EL (cell line): Measurements from ENCODE around the gene ALG1.
"Not testable (repeated sequence)": the region's sequence is repeated elsewhere in the genome, so short reads cannot be mapped to it uniquely, and the experiment has no call there.

Experiments used
- DNase-seq: peaks from one replicate; pipeline ENCODE4 v3.0.0-alpha.2; 2016

Gene ALG1

DNA sequence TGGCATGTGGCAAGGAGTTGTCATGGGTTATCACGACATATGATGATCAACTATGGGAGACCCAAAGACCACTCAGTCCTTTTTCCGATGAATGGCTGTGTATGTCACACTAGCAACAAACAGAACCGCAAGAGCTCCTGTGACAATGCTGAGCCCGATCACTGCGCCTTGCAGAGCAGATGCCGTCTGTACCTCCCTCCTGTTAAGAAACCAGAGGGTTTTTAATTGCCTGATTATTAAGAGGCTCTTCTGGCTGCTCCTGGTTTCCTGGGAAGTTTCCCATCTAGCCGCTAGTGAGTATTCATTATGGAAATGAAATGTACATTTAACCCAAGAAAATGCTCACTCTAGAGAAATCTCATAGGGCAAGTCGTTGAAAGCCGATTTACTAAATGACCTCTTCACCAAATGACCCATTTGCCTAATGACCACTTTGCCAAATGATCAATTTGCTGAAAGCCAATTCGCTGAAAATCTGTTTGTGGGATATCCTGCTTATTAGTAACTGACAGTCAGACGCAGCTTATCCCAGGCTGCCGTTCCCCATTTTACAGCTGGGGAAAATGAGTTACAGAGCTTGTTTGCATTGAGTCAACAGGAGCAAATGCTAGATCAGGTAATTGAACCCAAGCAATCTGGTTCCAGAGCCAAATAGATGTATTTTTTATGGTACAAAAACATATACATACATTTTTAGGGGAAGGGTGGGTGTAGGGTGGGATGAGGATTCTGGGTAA is 31.8 kb downstream of the ALG1 start:
- DNase-seq = not testable (repeated sequence)

DNA sequence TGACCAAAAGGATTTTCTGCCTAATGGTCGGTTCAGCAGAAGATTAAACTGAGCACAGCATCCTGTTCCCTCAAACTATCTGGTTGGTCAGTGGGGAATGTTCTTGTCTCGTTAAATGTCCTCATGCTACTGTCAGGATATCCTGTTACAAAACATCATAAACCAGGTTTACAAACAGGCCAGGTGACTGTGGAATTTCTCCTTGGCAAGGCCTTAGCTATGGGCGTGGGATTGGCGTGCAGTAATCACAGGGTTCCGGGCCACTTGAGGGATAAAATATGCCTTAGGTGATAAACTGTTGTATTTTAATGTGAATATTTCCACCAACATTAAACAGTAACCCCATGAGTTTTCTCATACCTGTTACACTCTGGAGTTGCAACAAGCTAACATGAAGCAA is 33.4 kb downstream of the ALG1 start:
- DNase-seq = not testable (repeated sequence)

DNA sequence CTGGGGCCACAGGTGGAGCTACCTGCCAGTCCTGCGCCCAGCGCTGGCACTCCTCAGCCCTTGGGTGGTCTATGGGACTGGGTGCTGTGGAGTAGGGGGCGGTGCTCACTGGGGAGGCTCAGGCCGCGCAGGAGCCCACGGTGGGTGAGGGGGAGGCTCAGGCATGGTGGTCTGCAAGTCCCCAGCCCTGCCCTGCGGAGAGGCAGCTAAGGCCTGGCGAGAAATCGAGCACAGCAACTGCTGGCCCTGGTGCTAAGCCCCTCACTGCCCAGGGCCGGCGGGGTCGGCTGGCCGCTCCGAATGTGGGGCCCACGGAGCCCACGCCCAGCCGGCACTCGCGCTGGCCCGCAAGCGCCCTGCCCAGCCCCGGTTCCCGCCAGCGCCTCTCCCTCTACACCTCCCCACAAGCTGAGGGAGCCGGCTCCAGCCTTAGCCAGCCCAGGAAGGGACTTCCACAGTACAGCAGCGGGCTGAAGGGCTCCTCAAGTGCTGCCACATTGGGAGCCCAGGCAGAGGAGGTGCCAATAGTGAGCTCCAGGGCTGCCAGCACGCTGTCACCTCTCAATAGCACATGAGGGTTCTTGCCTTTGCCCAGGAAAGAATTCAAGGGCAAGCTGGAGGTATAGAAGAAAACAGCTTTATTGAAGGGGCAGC is 37.0 kb downstream of the ALG1 start:
- no peak for DNase-seq

DNA sequence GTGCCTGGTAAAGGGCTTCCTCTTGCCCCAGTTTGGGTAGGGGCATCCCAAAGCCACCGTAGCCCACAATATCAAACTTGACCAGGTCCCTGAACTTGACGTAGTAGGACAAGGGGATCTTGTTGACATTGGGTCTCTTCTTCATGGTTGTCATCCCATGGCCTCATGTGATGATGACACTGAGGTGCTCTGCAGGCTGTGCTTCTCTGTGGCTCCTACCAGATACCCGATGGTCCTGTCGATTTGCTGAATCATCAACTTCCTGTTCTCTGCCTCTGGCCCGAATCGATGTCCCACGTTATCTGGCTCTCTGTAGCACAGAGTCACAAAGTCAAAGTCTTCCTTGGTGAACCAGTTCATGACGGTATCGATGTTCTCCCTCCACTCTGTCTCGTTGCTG is 39.3 kb downstream of the ALG1 start:
- DNase-seq = not testable (repeated sequence)

DNA sequence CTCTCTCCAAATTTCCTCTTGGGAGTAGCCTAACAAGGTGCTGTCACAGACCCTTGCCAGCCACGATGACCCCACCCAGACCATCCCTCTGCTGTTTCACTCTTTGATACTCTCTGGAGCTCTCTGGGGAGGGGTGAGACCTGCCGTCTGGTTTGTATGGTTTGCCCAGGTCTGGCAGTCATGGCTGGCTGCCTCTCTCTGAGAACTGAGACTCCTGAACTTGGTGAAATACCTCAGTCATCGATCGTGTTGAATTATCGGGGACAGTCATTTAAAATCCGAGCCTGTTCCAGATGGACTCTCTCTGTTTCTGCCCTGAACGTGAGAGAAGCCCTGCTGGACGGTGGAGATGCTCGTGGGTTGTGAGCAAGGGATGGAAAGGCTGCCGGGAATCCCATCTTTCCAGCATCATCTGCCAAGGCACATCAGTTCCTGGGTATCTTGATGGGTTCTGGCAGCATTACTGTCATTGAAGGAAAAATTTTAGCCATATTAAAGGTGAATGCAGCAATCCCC is 45.2 kb downstream of the ALG1 start:
- DNase-seq = not testable (repeated sequence)

DNA sequence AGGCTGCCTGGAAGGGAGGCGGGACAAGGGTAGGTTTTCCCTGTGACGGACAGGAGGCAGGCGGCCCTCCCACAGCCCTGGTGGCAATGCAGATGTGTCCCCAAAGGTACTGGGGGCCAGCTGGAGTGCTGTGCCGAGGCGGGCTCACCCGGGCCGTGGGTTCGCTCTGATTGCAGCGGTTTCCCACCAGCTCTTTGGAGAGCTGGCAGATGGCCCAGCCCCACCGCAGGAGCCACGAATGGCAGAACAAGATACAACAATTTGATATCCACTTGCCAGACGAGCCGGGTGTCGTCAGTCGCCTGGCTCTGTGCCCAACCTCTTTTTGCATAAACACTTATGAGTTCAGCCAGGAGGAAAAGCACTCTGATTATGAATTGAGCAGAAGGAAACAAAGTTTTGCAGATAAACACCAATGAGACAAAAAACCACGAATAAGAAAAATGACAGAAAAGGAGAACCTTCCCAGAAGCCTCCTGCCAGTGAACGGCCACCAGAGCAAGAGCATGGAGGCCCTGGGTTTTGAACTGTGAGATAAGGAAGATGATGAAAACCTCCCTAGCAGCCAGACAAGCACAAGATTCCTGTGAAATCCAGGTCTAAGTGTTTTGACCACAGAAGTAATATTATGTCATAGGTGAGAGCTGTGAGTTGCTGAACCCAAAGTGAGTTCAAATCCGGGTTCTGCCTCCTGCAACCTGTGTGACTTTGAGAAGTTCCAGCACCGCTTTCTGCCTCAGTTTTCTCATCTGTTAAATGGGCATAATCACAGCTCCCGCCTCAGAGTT is 45.9 kb downstream of the ALG1 start:
- DNase-seq = not testable (repeated sequence)

DNA sequence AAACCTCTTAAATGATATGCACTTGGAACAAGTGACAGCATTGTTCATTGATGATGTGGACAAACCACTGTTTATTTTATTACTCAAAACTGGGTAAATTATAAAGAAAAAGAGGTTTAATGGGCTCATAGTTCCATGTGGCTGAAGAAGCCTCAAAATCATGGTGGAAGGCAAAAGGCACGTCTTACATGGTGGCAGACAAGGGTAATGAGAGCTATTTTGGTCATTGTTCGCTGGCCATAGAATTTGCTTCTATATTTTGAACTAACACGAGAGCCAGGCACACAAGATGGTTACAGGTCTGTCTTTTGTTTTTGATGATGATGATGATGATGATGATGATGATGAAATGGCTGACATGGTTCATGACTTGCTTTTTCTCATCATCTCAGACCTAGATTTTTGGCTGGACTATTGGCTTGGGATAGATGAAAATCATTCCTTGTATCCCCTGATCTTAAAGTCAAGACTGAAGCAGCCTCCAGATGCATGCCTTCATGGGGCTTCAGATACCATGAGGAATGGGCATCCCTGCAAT is 59.9 kb downstream of the ALG1 start:
- not testable (repeated sequence) for DNase-seq

DNA sequence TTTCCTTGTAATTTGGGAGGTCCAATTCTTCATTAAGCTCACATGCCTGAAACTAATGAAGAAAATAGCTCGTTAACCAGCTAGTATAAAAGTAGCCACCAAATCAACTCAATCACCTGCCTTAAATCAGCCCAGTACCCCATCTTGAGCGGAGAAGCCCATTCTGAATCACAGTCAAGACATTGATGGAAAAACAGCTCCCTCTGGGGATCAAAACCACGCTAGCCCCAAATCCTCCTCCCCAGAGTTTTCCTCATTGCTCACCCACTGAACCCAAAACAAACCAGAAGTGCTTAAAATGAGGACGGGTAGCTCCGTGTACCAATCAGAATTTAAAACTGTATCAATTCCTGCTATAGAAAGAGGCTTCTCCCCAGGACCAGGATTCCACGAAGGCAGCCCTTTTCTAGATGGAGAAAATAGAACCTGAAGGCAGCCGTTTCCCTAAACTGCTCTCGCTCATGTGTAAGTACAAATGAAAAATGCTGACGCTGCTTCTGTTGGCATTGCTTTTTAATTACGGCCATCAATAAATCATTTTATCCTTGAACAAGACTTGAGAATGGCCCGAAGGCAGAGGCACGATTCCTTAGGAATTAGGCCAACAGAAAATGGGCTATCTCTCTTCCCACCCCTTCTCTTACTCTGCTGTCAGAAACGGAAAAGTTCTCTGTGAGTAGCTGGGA is 61.4 kb downstream of the ALG1 start:
- DNase-seq = not testable (repeated sequence)

DNA sequence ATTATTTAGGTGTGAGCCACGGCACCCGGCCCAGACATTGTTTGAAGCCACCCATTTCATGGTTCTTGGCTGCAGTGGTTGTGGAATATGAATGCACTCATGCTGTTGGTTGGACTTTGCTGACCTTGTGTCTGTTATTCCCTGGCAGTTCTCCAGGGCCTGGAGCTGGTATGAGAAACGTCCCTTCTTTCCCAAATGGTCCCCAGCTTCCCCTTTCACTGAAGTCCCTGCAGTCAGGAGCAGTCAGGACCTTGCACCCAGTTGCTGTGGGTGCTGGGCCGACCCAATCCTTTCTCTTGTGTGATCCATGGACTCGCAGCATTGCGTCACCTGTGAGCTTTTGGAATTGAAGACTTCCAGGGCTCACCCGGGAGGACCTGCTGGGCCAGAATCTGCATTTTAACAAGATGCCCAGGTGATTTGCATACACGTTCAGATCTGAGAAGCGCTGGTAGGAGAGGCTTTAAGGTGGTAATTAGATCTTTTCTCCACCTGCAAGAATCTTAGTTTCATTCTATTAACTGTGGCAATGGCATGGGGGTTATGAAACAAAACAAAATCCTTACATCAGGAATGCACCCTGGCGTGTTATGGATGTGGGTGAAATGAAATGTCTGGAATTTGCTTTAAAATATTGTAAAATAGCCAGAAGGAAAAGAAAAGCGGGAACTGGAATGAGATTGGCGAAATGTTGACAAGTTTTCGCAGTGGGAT is 63.3 kb downstream of the ALG1 start:
- DNase-seq = not testable (repeated sequence)
